ENCODE measurements around the gene KLF11. TPM values are rescaled to one million over a fixed set of nuclear protein-coding genes. Genes with fewer than 3 reads are reported as not detected.
"Not testable (repeated sequence)": the region's sequence is repeated elsewhere in the genome, so short reads cannot be mapped to it uniquely, and the experiment has no call there.

The KLF11 gene
- total RNA-seq, 1 donor = 17.2 TPM

- no peak overlapping the region for H3K4me3 ChIP-seq (ENCODE audit: low read depth, low read length)
- no peak for DNase-seq (ENCODE audit: low read depth)
Measured at GRCh38 chr2:10085668-10086059, 42.3 kb downstream of the KLF11 start.

DNA sequence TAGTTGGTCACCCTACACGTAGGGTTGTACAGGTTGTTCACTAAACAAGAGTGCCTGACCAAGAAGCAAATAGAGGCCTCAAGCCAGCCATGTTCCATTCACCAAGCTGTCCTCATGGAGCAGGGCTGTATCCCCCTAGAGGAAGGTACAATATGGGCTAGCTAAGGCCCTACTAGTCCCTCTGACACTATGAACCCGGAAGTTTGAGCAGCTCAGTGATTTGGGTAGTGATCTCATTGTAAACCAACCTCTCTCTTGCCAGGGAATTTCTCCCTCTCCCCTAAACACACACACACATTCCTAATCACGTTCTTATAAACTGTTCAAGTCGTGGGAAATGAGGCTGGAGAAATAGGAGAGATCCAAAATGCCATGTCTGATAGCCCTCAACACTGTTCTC is 43.6 kb downstream of the KLF11 start:
- DNase-seq (ENCODE audit: low read depth) = no peak
- TF ChIP-seq, protein P1, sequence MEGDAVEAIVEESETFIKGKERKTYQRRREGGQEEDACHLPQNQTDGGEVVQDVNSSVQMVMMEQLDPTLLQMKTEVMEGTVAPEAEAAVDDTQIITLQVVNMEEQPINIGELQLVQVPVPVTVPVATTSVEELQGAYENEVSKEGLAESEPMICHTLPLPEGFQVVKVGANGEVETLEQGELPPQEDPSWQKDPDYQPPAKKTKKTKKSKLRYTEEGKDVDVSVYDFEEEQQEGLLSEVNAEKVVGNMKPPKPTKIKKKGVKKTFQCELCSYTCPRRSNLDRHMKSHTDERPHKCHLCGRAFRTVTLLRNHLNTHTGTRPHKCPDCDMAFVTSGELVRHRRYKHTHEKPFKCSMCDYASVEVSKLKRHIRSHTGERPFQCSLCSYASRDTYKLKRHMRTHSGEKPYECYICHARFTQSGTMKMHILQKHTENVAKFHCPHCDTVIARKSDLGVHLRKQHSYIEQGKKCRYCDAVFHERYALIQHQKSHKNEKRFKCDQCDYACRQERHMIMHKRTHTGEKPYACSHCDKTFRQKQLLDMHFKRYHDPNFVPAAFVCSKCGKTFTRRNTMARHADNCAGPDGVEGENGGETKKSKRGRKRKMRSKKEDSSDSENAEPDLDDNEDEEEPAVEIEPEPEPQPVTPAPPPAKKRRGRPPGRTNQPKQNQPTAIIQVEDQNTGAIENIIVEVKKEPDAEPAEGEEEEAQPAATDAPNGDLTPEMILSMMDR (IDR thresholded peaks at IDR 0.05; ENCODE audit: insufficient read depth, low read length) = no peak

More at GRCh38 chr2:10085668-10086059, 42.3 kb downstream of the KLF11 start:
- TF ChIP-seq, protein P1 (IDR thresholded peaks at IDR 0.05; ENCODE audit: insufficient read depth, low read length) = no peak

DNA sequence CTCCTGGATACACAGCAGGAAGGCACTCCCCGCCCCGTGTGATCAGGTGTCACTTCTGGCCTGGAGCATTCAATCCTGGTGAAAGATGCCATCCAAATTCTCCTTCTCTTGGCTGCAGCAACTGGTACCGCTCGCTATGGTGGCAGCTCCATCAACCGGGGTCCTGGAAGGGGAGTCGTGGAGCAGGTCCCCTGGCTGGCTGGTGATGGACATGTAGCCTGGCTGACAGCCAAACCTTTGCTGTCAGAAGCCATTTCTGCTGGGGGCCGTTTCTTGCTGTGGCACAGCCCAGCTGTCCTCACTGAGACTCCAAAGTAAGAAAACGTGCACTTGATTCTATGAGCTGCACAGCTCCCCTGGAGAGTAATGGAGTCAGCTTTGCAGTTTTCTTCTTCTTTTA is 44.0 kb downstream of the KLF11 start:
- DNase-seq (ENCODE audit: low read depth) = no peak
- TF ChIP-seq, protein P1 (IDR thresholded peaks at IDR 0.05; ENCODE audit: insufficient read depth, low read length) = no peak

More for the DNA sequence above, 43.6 kb downstream of the KLF11 start:
- no peak overlapping the region for H3K4me3 ChIP-seq (ENCODE audit: low read depth, low read length)

DNA sequence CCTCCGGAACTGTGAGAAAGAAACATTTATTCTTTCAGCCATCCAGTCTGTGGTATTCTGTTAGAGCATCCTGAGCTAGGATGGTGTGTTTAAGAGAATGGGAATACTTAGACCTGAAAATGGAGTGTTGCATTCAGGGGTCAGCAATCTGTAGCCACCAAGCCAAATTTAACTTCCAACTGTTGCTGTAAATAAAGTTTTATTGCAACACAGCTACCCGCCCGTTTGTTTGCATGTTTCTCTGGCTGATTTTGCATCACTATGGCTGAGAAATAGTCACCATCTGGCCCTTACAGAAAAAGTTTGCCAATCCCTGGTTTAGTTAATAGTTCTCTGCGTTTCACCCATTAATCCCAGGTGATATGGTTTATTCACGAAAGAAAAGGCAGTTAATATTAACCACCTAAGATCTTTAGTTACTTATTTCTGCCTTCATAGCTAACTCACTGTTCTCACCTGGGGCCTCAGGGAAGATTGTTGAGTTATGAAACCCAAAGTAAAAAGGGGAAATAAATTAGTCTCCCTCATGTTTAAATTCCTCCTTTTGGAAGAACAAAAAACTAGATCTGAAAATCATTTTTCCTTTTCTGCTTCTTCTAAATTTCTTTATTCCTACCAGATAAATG is 46.3 kb downstream of the KLF11 start:
- H3K4me3 ChIP-seq (ENCODE audit: low read depth, low read length) = no peak overlapping the region
- DNase-seq (ENCODE audit: low read depth) = no peak
- TF ChIP-seq, protein P1 (IDR thresholded peaks at IDR 0.05; ENCODE audit: insufficient read depth, low read length) = no peak

More for the DNA sequence above, 44.0 kb downstream of the KLF11 start:
- no peak overlapping the region for H3K4me3 ChIP-seq (ENCODE audit: low read depth, low read length)

DNA sequence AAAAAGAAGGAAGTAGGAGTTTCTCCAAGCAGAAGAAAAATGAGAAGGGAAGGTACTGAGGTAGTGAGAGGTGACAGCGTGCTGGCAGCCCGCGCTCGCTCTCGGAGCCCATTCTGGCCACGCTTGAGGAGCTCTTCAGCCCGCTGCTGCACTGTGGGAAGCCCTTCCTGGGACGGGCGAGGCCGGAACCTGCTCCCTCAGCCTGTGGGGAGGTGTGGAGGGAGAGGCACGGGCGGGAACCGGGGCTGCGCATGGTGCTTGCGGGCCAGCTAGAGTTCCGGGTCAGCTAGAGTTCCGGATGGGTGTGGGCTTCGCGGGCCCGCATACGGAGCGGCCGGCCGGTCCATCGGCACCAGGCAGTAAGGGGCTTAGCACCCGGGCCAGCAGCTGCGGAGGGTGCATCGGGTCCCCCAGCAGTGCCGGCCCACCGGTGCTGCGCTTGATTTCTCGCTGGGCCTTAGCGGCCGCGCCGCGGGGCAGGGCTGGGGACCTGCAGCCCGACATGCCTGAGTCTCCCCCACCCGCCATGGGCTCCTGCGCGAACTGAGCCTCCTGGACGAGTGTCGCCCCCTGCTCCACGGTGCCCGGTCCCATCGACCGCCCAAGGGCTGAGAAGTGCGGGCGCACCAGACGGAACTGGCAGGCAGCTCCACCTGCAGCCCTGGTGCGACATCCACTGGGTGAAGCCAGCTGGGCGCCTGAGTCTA is 48.0 kb downstream of the KLF11 start:
- DNase-seq (ENCODE audit: low read depth) = no peak
- no peak overlapping the region for H3K4me3 ChIP-seq (ENCODE audit: low read depth, low read length)
- TF ChIP-seq, protein P1 (IDR thresholded peaks at IDR 0.05; ENCODE audit: insufficient read depth, low read length) = no peak

DNA sequence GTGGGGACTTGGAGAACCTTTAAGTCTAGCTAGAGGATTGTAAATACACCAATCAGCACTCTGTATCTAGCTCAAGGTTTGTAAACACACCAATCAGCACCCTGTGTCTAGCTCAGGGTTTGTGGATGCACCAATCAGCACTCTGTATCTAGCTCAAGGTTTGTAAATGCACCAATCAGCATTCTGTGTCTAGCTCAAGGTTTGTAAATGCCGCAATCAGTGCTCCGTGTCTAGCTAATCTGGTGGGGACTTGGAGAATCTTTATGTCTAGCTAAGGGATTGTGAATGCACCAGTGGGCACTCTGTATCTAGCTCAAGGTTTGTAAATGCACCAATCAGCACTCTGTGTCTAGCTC is 48.5 kb downstream of the KLF11 start:
- not testable (repeated sequence) for DNase-seq (ENCODE audit: low read depth); H3K4me3 ChIP-seq (ENCODE audit: low read depth, low read length)

GRCh38 chr2:10094271-10094814 is 51.0 kb downstream of the KLF11 start:
- H3K4me3 ChIP-seq (ENCODE audit: low read depth, low read length) = no peak overlapping the region
- TF ChIP-seq, protein P1 (IDR thresholded peaks at IDR 0.05; ENCODE audit: insufficient read depth, low read length) = no peak
- DNase-seq (ENCODE audit: low read depth) = no peak

All from fibroblast of the aortic adventitia (primary cell).